ENCODE results near the gene ZNF521.

- TF ChIP-seq, protein P1, sequence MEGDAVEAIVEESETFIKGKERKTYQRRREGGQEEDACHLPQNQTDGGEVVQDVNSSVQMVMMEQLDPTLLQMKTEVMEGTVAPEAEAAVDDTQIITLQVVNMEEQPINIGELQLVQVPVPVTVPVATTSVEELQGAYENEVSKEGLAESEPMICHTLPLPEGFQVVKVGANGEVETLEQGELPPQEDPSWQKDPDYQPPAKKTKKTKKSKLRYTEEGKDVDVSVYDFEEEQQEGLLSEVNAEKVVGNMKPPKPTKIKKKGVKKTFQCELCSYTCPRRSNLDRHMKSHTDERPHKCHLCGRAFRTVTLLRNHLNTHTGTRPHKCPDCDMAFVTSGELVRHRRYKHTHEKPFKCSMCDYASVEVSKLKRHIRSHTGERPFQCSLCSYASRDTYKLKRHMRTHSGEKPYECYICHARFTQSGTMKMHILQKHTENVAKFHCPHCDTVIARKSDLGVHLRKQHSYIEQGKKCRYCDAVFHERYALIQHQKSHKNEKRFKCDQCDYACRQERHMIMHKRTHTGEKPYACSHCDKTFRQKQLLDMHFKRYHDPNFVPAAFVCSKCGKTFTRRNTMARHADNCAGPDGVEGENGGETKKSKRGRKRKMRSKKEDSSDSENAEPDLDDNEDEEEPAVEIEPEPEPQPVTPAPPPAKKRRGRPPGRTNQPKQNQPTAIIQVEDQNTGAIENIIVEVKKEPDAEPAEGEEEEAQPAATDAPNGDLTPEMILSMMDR (IDR thresholded peaks at IDR 0.05), result no peak
- no peak for TF ChIP-seq POLR2A (IDR thresholded peaks at IDR 0.05)
- no peak for TF ChIP-seq POLR2AphosphoS5 (IDR thresholded peaks at IDR 0.05)
These were observed 308.9 kb downstream of the ZNF521 start for GRCh38 chr18:25043104-25043503.
